HCT116 (cell line): ENCODE measurements around the gene OTOA. TPM values are rescaled to one million over a fixed set of nuclear protein-coding genes. Genes with fewer than 3 reads are reported as not detected.
"Not testable (repeated sequence)": the region's sequence is repeated elsewhere in the genome, so short reads cannot be mapped to it uniquely, and the experiment has no call there.

Experiments
- ATAC-seq: fragments of 200-7000 bp; cut with Tn5 transposase; 2 replicates; pipeline ENCODE4 v1.9.1; 2020; ENCODE audit warnings: mild to moderate bottlenecking, moderate library complexity
- BruUV-seq: library from RNA; stranded (reverse); fragments of 400-500 nt; replicated peaks from 2 replicates; lab custom pipeline; 2021; lab: Mats Ljungman, UMichigan
- CTCF ChIA-PET: fragments of 300-600 bp; sonication (Branson Sonifier 250); formaldehyde crosslinking; loops from one replicate; lab custom pipeline; 2021; ENCODE audit warnings: antibody characterized with exemption; lab: Charles Lee
- POLR2A ChIA-PET: fragments of 300-600, 350-600 bp; sonication (Branson Sonifier 250); formaldehyde crosslinking; loops from one replicate; lab custom pipeline; 2021; ENCODE audit warnings: antibody characterized with exemption; lab: Charles Lee
- RAD21 ChIA-PET, 2 experiments: fragments of 300-600 bp; sonication (Branson Sonifier 250); formaldehyde crosslinking; loops; one replicate each; lab custom pipeline; 2023; ENCODE audit warnings: low total read pairs in 2 of 2; ENCODE audit not compliant: uncharacterized antibody in 2 of 2, unreplicated experiment in 2 of 2, low non-redundant PET in 1 of 2; lab: Charles Lee
- DNase-seq: peaks from one replicate; pipeline ENCODE4 v3.0.0-alpha.2; 2010; ENCODE audit warnings: low read depth, low spot score
- H2AFZ ChIP-seq: fragments of 200-600 bp; shearing (Covaris generic), sonication (generic); 2 replicates; pipeline ENCODE4 v1.6.1; 2017; ENCODE audit warnings: low read depth, mixed run types, mixed read lengths, antibody characterized with exemption, low read length; ENCODE audit not compliant: poor library complexity, severe bottlenecking
- H3K27ac ChIP-seq: 2 replicates; pipeline ENCODE4 v1.5.1; 2012; ENCODE audit warnings: low read depth, low read length
- H3K27me3 ChIP-seq: fragments of 200-600 bp; sonication (generic); 2 replicates; pipeline ENCODE4 v1.6.1; 2016; ENCODE audit warnings: mixed run types, low read length, mixed read lengths; ENCODE audit not compliant: insufficient read depth
- H3K36me3 ChIP-seq, 2 experiments: fragments of 200-500 bp in 1 of 2; fragments of 200-600 bp in 1 of 2; sonication (Bioruptor generic) in 1 of 2; sonication (generic) in 1 of 2; 2 replicates each; pipeline versions ENCODE4 v1.5.1 to v1.6.1; 2014 to 2016; ENCODE audit warnings: low read length in 2 of 2, inconsistent platforms in 1 of 2, mixed read lengths in 1 of 2, mixed run types in 1 of 2; ENCODE audit not compliant: insufficient read depth in 2 of 2, control insufficient read depth in 1 of 2
- H3K4me1 ChIP-seq, 2 experiments: fragments of 200-600 bp in 1 of 2; sonication (generic) in 1 of 2; 2 replicates each; pipeline versions ENCODE4 v1.5.1 to v1.6.1; 2012 to 2017; ENCODE audit warnings: low read length in 2 of 2, inconsistent platforms in 1 of 2, mild to moderate bottlenecking in 1 of 2, mixed read lengths in 1 of 2, mixed run types in 1 of 2, moderate library complexity in 1 of 2; ENCODE audit not compliant: insufficient read depth in 2 of 2, control insufficient read depth in 1 of 2
- H3K4me2 ChIP-seq: fragments of 200-600 bp; sonication (generic); 2 replicates; pipeline ENCODE4 v1.6.1; 2017; ENCODE audit warnings: mixed run types, low read length, mixed read lengths
- H3K4me3 ChIP-seq, 2 experiments: fragments of 200-600 bp in 1 of 2; sonication (generic) in 1 of 2; replicated peaks in 1 of 2; 2 replicates each; pipeline ENCODE4 v1.5.1; 2011 to 2016; ENCODE audit warnings: low read length in 2 of 2, control low read depth in 1 of 2, low read depth in 1 of 2, mild to moderate bottlenecking in 1 of 2, mixed read lengths in 1 of 2, mixed run types in 1 of 2
- H3K79me2 ChIP-seq: fragments of 200-600 bp; sonication (generic); 2 replicates; pipeline ENCODE4 v1.6.1; 2017; ENCODE audit warnings: mild to moderate bottlenecking, mixed run types, low read length, moderate library complexity, mixed read lengths; ENCODE audit not compliant: insufficient read depth
- H3K9ac ChIP-seq: fragments of 200-600 bp; sonication (generic); 2 replicates; pipeline ENCODE4 v1.6.1; 2016; ENCODE audit warnings: low read length, mixed read lengths
- H3K9me2 ChIP-seq: fragments of 200-600 bp; sonication (generic), shearing (Covaris generic); 2 replicates; pipeline ENCODE4 v1.6.1; 2017; ENCODE audit warnings: mixed run types, mild to moderate bottlenecking, moderate library complexity; ENCODE audit not compliant: insufficient read depth
- H3K9me3 ChIP-seq, 2 experiments: fragments of 200-500 bp in 1 of 2; fragments of 200-600 bp in 1 of 2; sonication (Bioruptor generic) in 1 of 2; sonication (generic) in 1 of 2; 2 replicates each; pipeline ENCODE4 v1.6.1; 2014 to 2017; ENCODE audit warnings: low read length in 2 of 2, mixed read lengths in 2 of 2, inconsistent platforms in 1 of 2, low read depth in 1 of 2, mild to moderate bottlenecking in 1 of 2, mixed run types in 1 of 2, moderate library complexity in 1 of 2; ENCODE audit not compliant: control insufficient read depth in 1 of 2, insufficient read depth in 1 of 2
- H4K20me1 ChIP-seq: fragments of 200-600 bp; sonication (generic), shearing (Covaris generic); 2 replicates; pipeline ENCODE4 v1.6.1; 2017; ENCODE audit warnings: mixed run types, mild to moderate bottlenecking, moderate library complexity; ENCODE audit not compliant: insufficient read depth
- ATF3 ChIP-seq: IDR thresholded peaks from 2 replicates; pipeline ENCODE4 v1.6.1; 2012
- ELF1 ChIP-seq: IDR thresholded peaks from 2 replicates; pipeline ENCODE4 v1.6.1; 2012; ENCODE audit warnings: low read depth, borderline replicate concordance
- EZH2phosphoT487 ChIP-seq: fragments of 200-600 bp; IDR thresholded peaks from 2 replicates; pipeline ENCODE4 v1.6.1; 2018; ENCODE audit warnings: antibody characterized with exemption, borderline replicate concordance
- JUND ChIP-seq: IDR thresholded peaks from 2 replicates; pipeline ENCODE4 v1.6.1; 2012
- MAX ChIP-seq: IDR thresholded peaks from 2 replicates; pipeline ENCODE4 v1.6.1; 2012
- POLR2A ChIP-seq: IDR thresholded peaks from 2 replicates; pipeline ENCODE4 v1.7.0; 2011; ENCODE audit warnings: borderline replicate concordance; ENCODE audit not compliant: insufficient read depth, insufficient read length; ENCODE audit errors: extremely low read depth
- SIN3A ChIP-seq: IDR thresholded peaks from 2 replicates; pipeline ENCODE4 v1.6.1; 2012; ENCODE audit warnings: low read depth
- SP1 ChIP-seq: IDR thresholded peaks from 2 replicates; pipeline ENCODE4 v1.6.1; 2012; ENCODE audit warnings: low read depth
- SRF ChIP-seq: IDR thresholded peaks from 2 replicates; pipeline ENCODE4 v1.6.1; 2012; ENCODE audit warnings: low read depth
- TCF7L2 ChIP-seq: IDR thresholded peaks from 2 replicates; pipeline ENCODE4 v1.7.0; 2011; ENCODE audit warnings: borderline replicate concordance, inconsistent platforms; ENCODE audit not compliant: insufficient read depth, insufficient read length; ENCODE audit errors: extremely low read depth
- ZBTB33 ChIP-seq: IDR thresholded peaks from 2 replicates; pipeline ENCODE4 v1.6.1; 2011; ENCODE audit warnings: mild to moderate bottlenecking, low read length, moderate library complexity; ENCODE audit not compliant: insufficient replicate concordance; ENCODE audit errors: extremely low read depth
- ZNF274 ChIP-seq: fragments of 200-500 bp; sonication (Bioruptor generic); IDR thresholded peaks from 2 replicates; pipeline ENCODE4 v1.6.1; 2014; ENCODE audit warnings: mild to moderate bottlenecking, low read depth, low read length, inconsistent platforms
- intact Hi-C: fragments of 100-400 bp; cut with micrococcal nuclease; formaldehyde crosslinking; loops from 2 replicates; pipeline ENCODE4 v1.10.0; 2022
- total RNA-seq: library from RNA; stranded (reverse); gene quantifications from one replicate; pipeline ENCODE4 v1.2.1, GENCODE V29; 2021; ENCODE audit not compliant: unreplicated experiment

The OTOA gene
- total RNA-seq, 1 experiment from 2014 or later, result not detected

- TF ChIP-seq ELF1, result no peak
- TF ChIP-seq, all 23 proteins: peak for 0
These were observed 47.2 kb downstream of the OTOA start (continued) for GRCh38 chr16:21710938-21711337.

- H3K4me1 ChIP-seq, result no peaks in the 10 kb centered on the region
- H3K36me3 ChIP-seq, result no peaks in the 10 kb centered on the region
- intact Hi-C loops, result no loop called here
- H3K4me3 ChIP-seq, result no peak overlapping the region
- no peaks in the 10 kb centered on the region for H3K9me3 ChIP-seq
- H3K27ac ChIP-seq, result no peak overlapping the region
- no peak for DNase-seq
- ChIA-PET RAD21 (no interaction called here), CTCF (no interaction called here)
- H3K79me2 ChIP-seq, result no peaks in the 10 kb centered on the region
- H4K20me1 ChIP-seq, result no peaks in the 10 kb centered on the region
- no peaks in the 10 kb centered on the region for H3K27me3 ChIP-seq
- no peak overlapping the region for H2AFZ ChIP-seq
- no peak for ATAC-seq
- TF ChIP-seq SRF, result no peak
- no peak for TF ChIP-seq SIN3A
- TF ChIP-seq MAX, result no peak
- TF ChIP-seq TCF7L2, result no peak
- no peak for TF ChIP-seq JUND
- no peak for TF ChIP-seq POLR2A
- no peak for TF ChIP-seq ATF3
- no peak for TF ChIP-seq ZBTB33
- TF ChIP-seq SP1, result no peak
- TF ChIP-seq EZH2phosphoT487, result no peak
- no peak for TF ChIP-seq ZNF274
- TF ChIP-seq, all 23 proteins: peak for 0
- no peaks in the 10 kb centered on the region for H3K9me2 ChIP-seq
- no TSS peak for BruUV-seq
- POLR2A ChIA-PET, result no interaction called here
- no peak overlapping the region for H3K4me2 ChIP-seq
- no peak overlapping the region for H3K9ac ChIP-seq
These were observed 50.0 kb downstream of the OTOA start for GRCh38 chr16:21713549-21714368.

DNA sequence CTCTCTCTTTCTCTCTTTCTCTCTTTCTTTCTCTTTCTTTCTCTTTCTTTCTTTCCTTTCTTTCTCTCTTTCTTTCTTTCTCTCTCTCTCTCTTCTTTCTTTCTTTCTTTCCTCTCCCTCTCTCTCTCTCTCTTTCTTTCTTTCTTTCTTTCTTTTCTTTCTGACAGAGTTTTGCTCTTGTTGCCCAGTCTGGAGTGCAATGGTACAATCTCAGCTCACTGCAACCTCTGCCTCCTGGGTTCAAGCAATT lies 50.5 kb downstream of the OTOA start:
- CTCF ChIA-PET, intact Hi-C loops: not testable (repeated sequence)

More for the DNA sequence above, 50.5 kb downstream of the OTOA start:
- RAD21 ChIA-PET, H3K27me3 ChIP-seq, H3K27ac ChIP-seq, DNase-seq, H3K9me2 ChIP-seq, H3K4me2 ChIP-seq, H3K9me3 ChIP-seq, H3K4me1 ChIP-seq, H3K36me3 ChIP-seq, ATAC-seq, H4K20me1 ChIP-seq, H3K79me2 ChIP-seq, H3K9ac ChIP-seq, POLR2A ChIA-PET, BruUV-seq, H3K4me3 ChIP-seq, H2AFZ ChIP-seq: not testable (repeated sequence)
